ENCODE data around the gene ZNHIT2.

DNA sequence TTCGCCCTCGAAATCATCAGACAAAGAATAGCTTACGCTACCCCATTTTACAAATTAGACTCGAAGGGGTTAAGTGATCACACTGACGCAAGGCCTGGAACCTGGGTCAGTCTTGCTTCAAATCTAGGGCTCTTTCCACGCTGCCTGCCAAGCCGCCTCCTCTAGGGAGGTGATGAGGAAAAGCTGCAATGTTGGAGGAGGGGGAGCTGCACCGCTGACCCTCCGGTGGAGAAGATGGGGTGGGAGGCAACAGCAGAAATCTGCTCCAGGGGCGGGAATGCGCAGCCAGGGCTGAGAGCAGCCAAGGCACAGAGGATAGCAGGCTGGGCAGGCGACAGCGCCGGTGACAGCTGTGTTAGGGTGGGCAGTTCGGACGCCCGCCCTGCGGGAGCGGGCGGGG is 16.2 kb upstream of the ZNHIT2 start:
- TF ChIP-seq, protein P1, sequence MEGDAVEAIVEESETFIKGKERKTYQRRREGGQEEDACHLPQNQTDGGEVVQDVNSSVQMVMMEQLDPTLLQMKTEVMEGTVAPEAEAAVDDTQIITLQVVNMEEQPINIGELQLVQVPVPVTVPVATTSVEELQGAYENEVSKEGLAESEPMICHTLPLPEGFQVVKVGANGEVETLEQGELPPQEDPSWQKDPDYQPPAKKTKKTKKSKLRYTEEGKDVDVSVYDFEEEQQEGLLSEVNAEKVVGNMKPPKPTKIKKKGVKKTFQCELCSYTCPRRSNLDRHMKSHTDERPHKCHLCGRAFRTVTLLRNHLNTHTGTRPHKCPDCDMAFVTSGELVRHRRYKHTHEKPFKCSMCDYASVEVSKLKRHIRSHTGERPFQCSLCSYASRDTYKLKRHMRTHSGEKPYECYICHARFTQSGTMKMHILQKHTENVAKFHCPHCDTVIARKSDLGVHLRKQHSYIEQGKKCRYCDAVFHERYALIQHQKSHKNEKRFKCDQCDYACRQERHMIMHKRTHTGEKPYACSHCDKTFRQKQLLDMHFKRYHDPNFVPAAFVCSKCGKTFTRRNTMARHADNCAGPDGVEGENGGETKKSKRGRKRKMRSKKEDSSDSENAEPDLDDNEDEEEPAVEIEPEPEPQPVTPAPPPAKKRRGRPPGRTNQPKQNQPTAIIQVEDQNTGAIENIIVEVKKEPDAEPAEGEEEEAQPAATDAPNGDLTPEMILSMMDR (IDR thresholded peaks at IDR 0.05), result no peak
- TF ChIP-seq EP300 (IDR thresholded peaks at IDR 0.05) (no peak), POLR2AphosphoS5 (IDR thresholded peaks at IDR 0.05) (no peak)
